Occipital lobe (tissue), 2 donors: ENCODE data around the gene MC4R. TPM values are rescaled to one million over a fixed set of nuclear protein-coding genes. Genes with fewer than 3 reads are reported as not detected.

ENCODE experiments used
- DNase-seq: peaks from one replicate; lab custom pipeline; 2025; lab: John Stamatoyannopoulos, UW
- total RNA-seq: library from RNA; depleted of rRNA; stranded (reverse); fragments of >200 nt; gene quantifications from one replicate; pipeline ENCODE4 v1.2.3, GENCODE V29; 2014

MC4R gene
- total RNA-seq, 1 donor from 2014 or later, result 1.4 TPM

DNA sequence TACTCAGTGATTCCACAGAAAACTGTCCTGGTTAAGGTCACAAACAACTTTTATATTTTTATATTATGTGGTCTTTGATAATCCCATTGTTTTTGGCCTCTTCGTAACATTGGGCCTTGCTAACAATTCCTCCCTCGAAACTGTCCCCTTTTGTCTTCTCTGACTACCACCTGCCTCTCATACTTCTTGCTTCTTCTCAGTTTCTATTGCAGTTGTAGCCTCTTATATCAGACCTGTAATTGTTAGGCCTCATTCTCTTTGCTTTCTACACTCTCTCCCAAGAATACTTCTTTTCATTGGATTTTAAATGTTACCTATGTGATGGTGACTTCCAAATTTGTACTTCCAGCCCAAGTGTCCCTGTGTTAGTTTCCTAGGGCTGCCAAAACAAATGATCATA is 44.7 kb downstream of the MC4R start:
- DNase-seq, result no peak

- DNase-seq, result no peak
Measured at GRCh38 chr18:60322591-60322990, 50.0 kb downstream of the MC4R start.
